Right atrium auricular region (tissue), 2 donors: ENCODE measurements around the gene FAP. TPM values are rescaled to one million over a fixed set of nuclear protein-coding genes. Genes with fewer than 3 reads are reported as not detected.
A peak's percentile ranks its signal among the peaks of the same experiment; 100 is the strongest.

Experiments used
- DNase-seq: peaks from one replicate; pipeline ENCODE4 v3.0.0-alpha.2; 2019; ENCODE audit warnings: low spot score
- H3K27ac ChIP-seq, 2 donors: fragments of 200-600 bp; sonication (generic); 1 replicate in 1 of 2; 2 replicates in 1 of 2; pipeline ENCODE4 v1.5.1; 2016 to 2019
- H3K27me3 ChIP-seq, 2 donors: fragments of 200-600 bp; sonication (generic); one replicate each; pipeline versions ENCODE4 v1.5.1 to v1.6.0; 2017 to 2019
- H3K36me3 ChIP-seq: fragments of 200-600 bp; sonication (generic); one replicate; pipeline ENCODE4 v1.5.1; 2016
- H3K4me1 ChIP-seq, 2 donors: fragments of 200-600 bp; sonication (generic); one replicate each; pipeline versions ENCODE4 v1.5.1 to v1.6.0; 2017 to 2019
- H3K4me3 ChIP-seq, 2 donors: fragments of 200-600 bp; sonication (generic); 1 replicate in 1 of 2; 2 replicates in 1 of 2; pipeline ENCODE4 v1.5.1; 2017 to 2019; ENCODE audit warnings: mild to moderate bottlenecking in 1 of 2, moderate library complexity in 1 of 2
- H3K9me3 ChIP-seq, 2 donors: fragments of 200-600 bp; sonication (generic); one replicate each; pipeline ENCODE4 v1.5.1; 2019
- CTCF ChIP-seq, 2 donors: fragments of 200-600 bp; sonication (generic); IDR thresholded peaks; one replicate each; pipeline ENCODE4 v1.5.1; 2019; ENCODE audit warnings: antibody characterized with exemption in 2 of 2
- total RNA-seq, 2 donors: library from RNA; depleted of rRNA; stranded (reverse); fragments of >200 nt; gene quantifications; one replicate each; pipeline ENCODE4 v1.1.0, GENCODE V29; 2016

FAP gene
- total RNA-seq, 2 donors from 2014 or later, result 0.71 to 5.7 TPM

DNA sequence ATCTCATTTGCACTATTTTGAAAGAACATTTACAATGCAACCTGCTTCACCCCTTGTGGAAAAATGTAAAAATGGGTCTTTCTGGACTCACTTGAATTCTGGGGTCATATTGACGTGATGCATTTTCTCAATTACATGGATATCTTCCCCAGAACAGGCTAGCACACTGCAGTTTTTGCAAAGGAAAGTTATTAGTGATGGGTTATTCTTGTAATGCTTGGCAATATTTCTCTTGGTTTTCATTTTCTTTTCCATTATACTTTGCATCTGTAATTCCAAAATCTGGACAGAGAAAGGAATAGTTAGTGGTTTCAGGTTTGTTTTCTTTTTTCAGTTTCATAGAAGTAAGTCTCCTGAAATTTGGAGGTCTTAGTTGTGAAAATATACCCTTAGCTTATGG lies 24.8 kb upstream of the FAP start:
- TF ChIP-seq CTCF (IDR thresholded peaks at IDR 0.05), result no peak
- Histone ChIP-seq H3K36me3 (peaks cover 6% of the 10 kb centered on the region), H3K27ac (no peak overlapping the region), H3K4me3 (no peak overlapping the region), H3K4me1 (no peaks in the 10 kb centered on the region), H3K27me3 (no peaks in the 10 kb centered on the region), H3K9me3 (no peaks in the 10 kb centered on the region)
- no peak for DNase-seq

DNA sequence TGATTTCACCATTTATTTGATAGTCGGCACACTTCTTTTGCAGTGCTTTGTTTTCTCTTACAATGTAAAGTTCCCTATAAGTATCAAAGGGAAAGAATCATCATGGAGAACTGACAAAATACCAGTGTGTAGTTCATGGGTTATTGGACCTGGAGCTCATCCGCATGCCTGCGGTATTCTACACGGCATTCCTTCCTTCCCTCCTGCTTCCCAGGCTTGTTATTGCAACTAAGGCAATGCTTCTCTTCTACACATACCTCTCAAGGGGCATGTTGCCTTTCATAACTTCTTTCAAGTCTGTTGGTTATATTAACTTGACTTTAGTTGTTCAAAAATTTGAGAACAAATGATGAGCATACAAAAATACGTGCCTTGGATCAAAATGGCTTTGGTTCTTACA lies 24.3 kb upstream of the FAP start:
- H3K27me3 ChIP-seq, result no peaks in the 10 kb centered on the region
- H3K4me1 ChIP-seq, result no peaks in the 10 kb centered on the region
- no peak for TF ChIP-seq CTCF (IDR thresholded peaks at IDR 0.05)
- no peak overlapping the region for H3K4me3 ChIP-seq
- H3K27ac ChIP-seq, result no peak overlapping the region
- H3K36me3 ChIP-seq, result peaks cover 6% of the 10 kb centered on the region
- no peaks in the 10 kb centered on the region for H3K9me3 ChIP-seq
- DNase-seq, result no peak

DNA sequence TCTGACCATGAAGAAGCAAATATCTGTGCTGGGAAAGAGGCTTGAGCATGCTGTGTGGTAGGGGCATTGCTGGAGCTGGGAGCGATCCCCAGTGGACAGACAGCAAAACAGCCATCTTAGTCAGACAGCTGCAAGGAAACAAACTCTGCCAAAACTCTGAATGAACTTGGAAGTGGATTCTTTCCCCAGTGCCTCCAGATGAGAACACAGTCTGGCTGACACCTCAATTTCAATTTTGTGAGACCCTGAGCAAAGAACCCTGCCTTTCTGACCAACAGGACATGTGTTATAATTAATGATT lies 23.2 kb upstream of the FAP start:
- H3K27ac ChIP-seq, result no peak overlapping the region
- peaks cover 6% of the 10 kb centered on the region for H3K36me3 ChIP-seq
- H3K9me3 ChIP-seq, result no peaks in the 10 kb centered on the region
- no peak for DNase-seq
- no peak overlapping the region for H3K4me3 ChIP-seq
- H3K27me3 ChIP-seq, result no peaks in the 10 kb centered on the region
- H3K4me1 ChIP-seq, result peaks cover 0 to 6% of the 10 kb centered on the region in 2 donors
- no peak for TF ChIP-seq CTCF (IDR thresholded peaks at IDR 0.05)

DNA sequence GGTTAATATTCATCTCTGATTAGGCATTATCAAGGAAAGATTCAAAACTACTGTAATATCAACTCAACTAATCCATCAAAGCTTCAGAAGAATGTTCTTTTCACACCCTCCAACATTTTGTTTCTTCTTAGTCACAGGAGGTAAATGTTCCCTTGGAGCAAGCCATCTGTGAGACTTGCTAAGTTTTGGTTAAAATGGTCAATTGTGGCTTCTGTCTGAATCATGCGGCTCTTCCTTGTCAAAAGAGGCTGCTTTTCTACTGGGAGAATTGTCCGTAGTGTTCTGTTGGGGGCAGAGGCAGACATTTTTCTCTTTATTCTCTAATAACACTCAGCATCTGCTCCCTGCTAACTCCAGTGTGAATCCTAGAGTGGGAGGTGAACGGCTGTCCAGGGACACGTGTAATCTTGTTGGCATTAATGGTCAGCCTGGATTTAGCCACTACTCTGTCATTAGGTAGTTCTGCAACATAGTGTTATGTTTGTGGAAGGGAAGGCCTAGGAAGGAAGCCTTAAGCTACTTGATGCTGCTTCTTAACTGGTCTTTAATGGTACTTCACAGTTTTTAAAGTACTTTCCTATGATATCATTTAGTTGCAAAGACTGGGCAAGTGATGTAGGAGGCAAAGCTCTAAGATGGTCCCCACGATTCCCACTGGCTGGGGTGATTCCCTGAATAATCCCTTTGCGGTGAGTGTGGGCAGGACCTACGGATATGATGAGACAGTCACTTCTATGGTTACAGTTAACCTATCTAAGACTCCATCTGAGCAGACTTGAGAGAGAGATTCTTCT lies 22.6 kb upstream of the FAP start:
- H3K9me3 ChIP-seq, result no peaks in the 10 kb centered on the region
- peaks cover 0 to 8% of the 10 kb centered on the region in 2 donors for H3K4me1 ChIP-seq
- TF ChIP-seq CTCF (IDR thresholded peaks at IDR 0.05), result no peak
- H3K4me3 ChIP-seq, result no peak overlapping the region
- H3K27me3 ChIP-seq, result no peaks in the 10 kb centered on the region
- no peak for DNase-seq
- no peak overlapping the region for H3K27ac ChIP-seq
- peaks cover 6% of the 10 kb centered on the region for H3K36me3 ChIP-seq

DNA sequence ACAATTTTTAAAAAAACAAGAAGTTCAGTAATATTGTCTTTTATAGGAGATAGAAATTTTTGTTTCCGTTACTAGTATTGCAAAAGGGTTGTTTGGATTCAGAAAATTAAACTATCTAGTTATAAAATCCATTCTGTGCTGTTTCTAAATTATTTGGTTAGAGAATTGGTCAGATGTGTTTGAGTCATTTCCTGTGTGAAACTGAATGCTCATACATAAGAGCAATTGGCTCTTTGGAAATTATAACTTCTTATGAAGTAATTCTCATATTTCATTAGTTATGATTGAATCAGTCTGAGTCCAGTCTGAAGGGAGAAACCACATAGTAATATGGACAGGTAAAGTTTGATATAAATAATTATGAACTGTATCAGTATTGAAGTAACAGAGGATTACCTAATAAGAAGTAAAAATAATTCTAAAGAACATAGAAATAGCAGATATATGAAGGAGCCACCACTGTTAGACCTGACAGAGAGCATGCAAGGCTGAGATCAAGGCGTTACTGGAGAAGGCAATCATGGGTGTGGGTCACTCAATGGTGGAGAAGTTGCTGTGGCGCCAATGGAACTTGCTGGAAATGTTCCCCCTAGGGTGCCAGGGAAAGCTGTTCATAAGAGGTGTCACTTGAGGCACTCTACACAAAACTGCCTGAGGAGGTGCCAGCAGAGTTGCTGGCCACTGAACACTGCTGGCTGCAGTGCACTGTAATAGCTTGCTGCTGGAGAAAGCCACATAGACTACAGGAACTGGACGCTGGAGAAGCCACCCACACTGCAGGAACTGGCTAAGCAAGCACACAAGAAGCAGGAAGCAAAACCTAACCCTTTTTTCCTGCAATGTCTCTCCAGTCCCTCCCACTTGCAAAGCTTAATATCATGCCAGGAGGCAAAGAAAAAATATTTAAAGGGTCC lies 18.0 kb upstream of the FAP start:
- peaks cover 0 to 8% of the 10 kb centered on the region in 2 donors for H3K4me1 ChIP-seq
- H3K4me3 ChIP-seq, result no peak overlapping the region
- no peaks in the 10 kb centered on the region for H3K27me3 ChIP-seq
- DNase-seq, result peak; percentile 72
- H3K27ac ChIP-seq, result peak overlapping the region in 1 of 2 donors; percentile 46
- no peaks in the 10 kb centered on the region for H3K36me3 ChIP-seq
- no peak for TF ChIP-seq CTCF (IDR thresholded peaks at IDR 0.05)
- no peaks in the 10 kb centered on the region for H3K9me3 ChIP-seq
